AG10803 (cell line): ENCODE measurements around the gene PROKR1.

Experiments
- DNase-seq: peaks from one replicate; pipeline ENCODE4 v3.0.0; 2010; ENCODE audit warnings: low read depth
- H3K4me3 ChIP-seq: 2 replicates; pipeline ENCODE4 v1.5.1; 2011; ENCODE audit warnings: mild to moderate bottlenecking, low read length, control low read depth
- TF ChIP-seq, protein P1 (sequence below): conservative IDR thresholded peaks from 2 replicates; pipeline ENCODE4 v1.5.1; 2011; ENCODE audit warnings: mild to moderate bottlenecking, low read length, control low read depth, inconsistent platforms

PROKR1 gene

DNA sequence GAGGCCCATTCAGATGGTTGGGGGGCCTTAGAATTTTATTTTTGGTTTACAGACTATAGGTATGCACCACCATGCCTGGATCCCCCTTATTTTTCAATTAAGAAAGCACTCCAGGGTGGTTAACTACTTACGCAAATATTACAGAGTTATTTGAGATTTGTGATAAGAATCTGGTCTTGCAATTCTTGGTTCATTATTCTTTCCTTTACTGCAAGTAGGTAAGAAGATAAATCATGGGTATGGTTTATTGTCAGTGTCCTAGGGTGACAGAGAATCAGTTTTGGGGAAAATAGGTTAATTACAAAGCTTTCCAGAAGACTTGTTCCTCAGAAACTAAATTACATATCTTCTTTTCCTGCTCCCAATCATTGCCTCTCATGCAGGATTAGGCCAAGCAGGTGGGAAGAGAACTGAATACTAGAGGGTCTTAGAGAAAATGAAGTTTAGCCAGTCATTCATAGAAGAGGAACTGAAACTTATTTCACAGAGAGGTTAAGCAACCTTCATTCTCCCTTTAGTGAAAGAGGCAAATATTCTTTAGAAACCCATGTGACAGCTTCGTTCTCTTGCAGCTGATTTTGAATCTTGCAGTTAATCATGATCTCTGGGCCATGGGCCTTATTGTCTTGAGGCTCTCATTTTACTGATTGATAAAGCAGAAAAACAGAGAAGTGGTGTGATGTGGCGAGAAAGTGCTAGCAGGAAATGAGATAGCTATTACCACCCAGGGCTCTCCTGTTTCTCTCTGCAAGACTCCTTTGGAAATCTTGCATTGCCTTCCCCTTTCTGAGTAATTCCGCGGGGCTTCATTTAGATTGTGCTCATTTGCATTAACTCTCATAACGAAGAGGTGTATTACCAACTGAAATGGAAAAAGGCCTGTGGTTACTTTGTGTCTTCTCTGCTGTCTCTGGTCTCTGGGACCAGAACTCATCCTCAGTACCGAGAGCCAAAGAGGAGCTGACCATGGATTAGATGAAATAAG lies 46.5 kb downstream of the PROKR1 start:
- TF ChIP-seq, protein P1, sequence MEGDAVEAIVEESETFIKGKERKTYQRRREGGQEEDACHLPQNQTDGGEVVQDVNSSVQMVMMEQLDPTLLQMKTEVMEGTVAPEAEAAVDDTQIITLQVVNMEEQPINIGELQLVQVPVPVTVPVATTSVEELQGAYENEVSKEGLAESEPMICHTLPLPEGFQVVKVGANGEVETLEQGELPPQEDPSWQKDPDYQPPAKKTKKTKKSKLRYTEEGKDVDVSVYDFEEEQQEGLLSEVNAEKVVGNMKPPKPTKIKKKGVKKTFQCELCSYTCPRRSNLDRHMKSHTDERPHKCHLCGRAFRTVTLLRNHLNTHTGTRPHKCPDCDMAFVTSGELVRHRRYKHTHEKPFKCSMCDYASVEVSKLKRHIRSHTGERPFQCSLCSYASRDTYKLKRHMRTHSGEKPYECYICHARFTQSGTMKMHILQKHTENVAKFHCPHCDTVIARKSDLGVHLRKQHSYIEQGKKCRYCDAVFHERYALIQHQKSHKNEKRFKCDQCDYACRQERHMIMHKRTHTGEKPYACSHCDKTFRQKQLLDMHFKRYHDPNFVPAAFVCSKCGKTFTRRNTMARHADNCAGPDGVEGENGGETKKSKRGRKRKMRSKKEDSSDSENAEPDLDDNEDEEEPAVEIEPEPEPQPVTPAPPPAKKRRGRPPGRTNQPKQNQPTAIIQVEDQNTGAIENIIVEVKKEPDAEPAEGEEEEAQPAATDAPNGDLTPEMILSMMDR, result no peak
- DNase-seq, result no peak
- H3K4me3 ChIP-seq, result no peak overlapping the region

DNA sequence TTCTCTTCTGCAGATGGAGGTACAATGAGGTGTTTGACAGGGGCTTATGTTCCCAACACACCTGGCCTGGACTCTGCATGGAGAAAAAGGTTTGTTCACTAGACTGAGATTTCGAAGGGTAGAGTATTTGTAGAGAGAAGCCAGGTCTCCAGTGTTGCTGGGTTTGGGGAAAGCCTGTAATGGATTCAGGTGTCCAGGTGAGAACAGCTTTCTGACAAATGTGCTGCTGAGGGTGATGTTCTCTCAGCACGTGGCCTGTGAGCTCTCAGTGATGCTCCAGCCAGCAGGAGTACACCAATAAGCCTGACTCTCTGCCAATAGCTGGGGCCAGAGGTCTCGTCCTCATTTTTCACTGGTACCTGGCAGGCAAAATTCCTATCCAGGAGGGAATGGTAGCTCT lies 47.5 kb downstream of the PROKR1 start:
- no peak overlapping the region for H3K4me3 ChIP-seq
- DNase-seq, result no peak
- TF ChIP-seq, protein P1, result no peak

DNA sequence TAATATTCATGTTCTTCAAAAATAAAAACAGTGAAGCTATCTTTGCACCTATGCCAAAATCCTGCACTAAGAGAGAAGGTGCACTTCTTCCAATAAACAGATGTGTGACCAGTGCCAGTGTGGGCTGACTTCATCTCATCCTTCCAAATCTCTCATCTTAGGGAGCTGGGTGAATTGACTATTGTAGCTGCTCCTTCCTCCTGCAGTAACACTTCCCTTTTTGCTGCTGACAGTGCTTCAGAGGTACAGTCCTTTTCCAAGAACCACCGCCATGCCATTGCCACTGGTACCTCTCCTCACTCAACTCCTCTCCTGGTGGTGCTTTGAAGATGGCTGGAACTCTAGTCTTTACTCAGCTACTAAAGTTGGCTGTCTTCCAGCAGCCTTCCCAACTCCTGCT lies 49.1 kb downstream of the PROKR1 start:
- H3K4me3 ChIP-seq, result no peak overlapping the region
- TF ChIP-seq, protein P1, result no peak
- DNase-seq, result no peak

DNA sequence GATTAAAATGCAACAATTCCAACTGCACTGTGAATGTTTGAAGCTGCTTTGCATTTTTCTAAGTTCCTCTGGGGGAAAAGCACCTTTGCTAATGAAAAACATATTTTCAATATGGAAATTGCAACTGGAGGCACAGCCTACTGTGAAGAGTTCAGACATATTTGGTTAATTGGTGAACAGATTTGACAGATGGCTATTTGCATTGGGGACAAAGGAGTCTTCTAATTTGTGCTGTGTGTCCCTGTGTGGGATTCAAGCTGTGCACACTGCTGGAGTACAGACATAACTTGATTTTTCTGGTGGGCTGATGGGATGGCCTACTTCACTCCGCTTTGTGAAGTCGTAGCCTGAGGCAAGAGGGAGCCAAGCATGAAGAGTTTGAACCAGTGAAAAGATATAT lies 50.6 kb downstream of the PROKR1 start:
- no peak for DNase-seq
- no peak overlapping the region for H3K4me3 ChIP-seq
- TF ChIP-seq, protein P1, result no peak

DNA sequence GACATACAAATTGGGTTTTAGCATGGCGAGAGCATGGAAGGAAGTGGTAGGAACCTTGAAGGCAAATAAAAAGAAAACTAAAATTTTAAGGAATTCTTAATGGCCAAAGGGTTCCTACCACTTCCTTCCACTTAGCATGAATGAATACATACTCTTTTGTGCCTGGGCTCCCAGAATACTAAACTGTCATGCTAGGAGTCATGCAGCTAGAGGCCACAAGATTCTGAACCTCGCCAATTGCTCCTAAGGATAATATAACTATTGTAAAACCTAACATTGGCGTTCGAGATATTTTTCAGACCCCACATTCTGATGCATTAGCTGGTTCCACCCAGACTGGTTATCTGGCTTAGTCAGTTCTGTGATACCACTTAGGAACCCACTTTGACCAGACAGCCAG lies 52.6 kb downstream of the PROKR1 start:
- no peak for DNase-seq
- TF ChIP-seq, protein P1, result no peak
- no peak overlapping the region for H3K4me3 ChIP-seq

DNA sequence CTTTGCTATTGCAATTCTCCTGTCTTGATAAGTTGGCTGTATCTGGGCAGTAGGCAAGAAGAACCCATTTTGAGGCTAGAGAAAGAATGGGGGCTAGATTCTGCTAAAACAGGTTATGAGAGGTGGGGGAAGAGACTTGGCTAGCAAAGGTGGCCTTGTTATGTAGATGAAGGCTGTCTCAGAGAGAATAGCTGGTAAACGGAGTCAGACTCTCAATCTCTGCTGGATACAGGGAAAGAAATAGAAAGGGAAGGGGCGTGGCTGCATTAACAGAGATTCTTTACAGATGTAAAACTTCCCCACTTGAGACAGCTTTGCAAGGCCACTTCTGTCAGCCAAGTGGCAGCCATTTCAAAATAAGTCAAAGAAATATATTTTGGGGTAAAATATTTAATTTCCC lies 53.2 kb downstream of the PROKR1 start:
- no peak overlapping the region for H3K4me3 ChIP-seq
- TF ChIP-seq, protein P1, result no peak
- no peak for DNase-seq
